ENCODE results near the gene SMYD3. TPM values are rescaled to one million over a fixed set of nuclear protein-coding genes. Genes with fewer than 3 reads are reported as not detected.

Gene SMYD3
- total and polyA plus RNA-seq, 9 of the 15 experiments (the other 6 are each of a cell fraction or from before 2014, with no cell fraction given) = 128 to 440 (median 197) TPM

DNA sequence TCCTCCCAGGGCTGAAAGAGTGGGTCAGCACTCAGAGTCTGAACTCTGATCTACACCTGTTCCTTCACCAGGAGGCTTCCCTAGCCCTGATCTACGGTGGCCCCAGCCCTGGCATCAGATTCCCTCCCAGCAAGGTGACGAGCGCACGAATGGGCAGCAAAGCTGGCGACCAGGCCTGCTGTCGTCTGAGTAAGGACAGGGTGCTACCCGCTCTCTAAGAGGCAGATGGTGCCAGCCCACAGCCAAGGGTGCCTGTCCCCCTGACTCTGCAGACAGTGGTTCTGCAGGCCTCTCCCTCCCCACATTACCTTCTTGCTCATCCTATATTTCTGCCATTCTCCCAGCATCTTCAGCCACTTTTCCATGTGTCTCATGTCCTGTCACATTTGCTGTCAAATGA is 10.3 kb upstream of the SMYD3 start (continued):
- TF ChIP-seq OTX1 (CRISPR knock-in tag; IDR thresholded peaks at IDR 0.05) (no peak), KHSRP (IDR thresholded peaks at IDR 0.05) (no peak), ZNF165 (CRISPR knock-in tag; IDR thresholded peaks at IDR 0.05; ENCODE audit: borderline replicate concordance) (no peak), ZFPM2 (CRISPR knock-in tag; IDR thresholded peaks at IDR 0.05) (no peak), FOXK2 (conservative IDR thresholded peaks at IDR 0.05 in 1 of 2, IDR thresholded peaks at IDR 0.05 in 1 of 2; ENCODE audit: low read depth in 2 of 2) (no peak), SNRNP70 (optimal IDR thresholded peaks at IDR 0.05; ENCODE audit: low read depth, low read length) (no peak), FOXA1 (IDR thresholded peaks at IDR 0.05; ENCODE audit: borderline replicate concordance) (no peak)
- TF ChIP-seq, protein P1, sequence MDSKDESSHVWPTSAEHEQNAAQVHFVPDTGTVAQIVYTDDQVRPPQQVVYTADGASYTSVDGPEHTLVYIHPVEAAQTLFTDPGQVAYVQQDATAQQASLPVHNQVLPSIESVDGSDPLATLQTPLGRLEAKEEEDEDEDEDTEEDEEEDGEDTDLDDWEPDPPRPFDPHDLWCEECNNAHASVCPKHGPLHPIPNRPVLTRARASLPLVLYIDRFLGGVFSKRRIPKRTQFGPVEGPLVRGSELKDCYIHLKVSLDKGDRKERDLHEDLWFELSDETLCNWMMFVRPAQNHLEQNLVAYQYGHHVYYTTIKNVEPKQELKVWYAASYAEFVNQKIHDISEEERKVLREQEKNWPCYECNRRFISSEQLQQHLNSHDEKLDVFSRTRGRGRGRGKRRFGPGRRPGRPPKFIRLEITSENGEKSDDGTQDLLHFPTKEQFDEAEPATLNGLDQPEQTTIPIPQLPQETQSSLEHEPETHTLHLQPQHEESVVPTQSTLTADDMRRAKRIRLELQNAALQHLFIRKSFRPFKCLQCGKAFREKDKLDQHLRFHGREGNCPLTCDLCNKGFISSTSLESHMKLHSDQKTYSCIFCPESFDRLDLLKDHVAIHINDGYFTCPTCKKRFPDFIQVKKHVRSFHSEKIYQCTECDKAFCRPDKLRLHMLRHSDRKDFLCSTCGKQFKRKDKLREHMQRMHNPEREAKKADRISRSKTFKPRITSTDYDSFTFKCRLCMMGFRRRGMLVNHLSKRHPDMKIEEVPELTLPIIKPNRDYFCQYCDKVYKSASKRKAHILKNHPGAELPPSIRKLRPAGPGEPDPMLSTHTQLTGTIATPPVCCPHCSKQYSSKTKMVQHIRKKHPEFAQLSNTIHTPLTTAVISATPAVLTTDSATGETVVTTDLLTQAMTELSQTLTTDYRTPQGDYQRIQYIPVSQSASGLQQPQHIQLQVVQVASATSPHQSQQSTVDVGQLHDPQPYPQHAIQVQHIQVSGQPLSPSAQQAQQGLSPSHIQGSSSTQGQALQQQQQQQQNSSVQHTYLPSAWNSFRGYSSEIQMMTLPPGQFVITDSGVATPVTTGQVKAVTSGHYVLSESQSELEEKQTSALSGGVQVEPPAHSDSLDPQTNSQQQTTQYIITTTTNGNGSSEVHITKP (IDR thresholded peaks at IDR 0.05; ENCODE audit: partially characterized antibody) = no peak

DNA sequence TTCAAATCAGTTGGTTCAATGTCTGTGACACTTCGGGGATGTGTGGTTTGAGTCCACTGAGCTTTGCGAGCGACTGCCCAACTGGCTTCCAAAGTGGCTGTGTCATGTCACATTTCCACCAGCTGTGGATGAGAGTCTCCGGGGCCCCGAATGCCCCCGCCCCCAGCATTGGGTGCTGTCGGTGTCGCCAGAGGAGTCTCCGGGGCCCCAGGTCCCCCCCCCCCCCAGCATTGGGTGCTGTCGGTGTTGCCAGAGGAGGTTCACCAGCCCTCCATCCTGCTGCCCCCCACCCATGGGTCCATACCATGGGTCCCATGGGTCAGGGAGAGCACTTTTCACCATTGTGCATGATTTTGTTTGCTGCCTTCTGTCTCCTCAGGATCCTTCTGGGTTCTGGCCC is 9.0 kb upstream of the SMYD3 start:
- Histone ChIP-seq H3K36me3 (ENCODE audit: control insufficient read depth, insufficient read depth, low read length) (no peaks in the 10 kb centered on the region), H3K9ac (ENCODE audit: insufficient read depth in 1 of 2, low read depth in 2 of 2, low read length in 2 of 2) (no peak overlapping the region), H4K20me1 (replicated peaks; ENCODE audit: control insufficient read depth, insufficient read depth, low read length) (no peaks in the 10 kb centered on the region), H3K27ac (ENCODE audit: extremely low read depth, low read depth, low read length) (no peak overlapping the region), H3K4me2 (ENCODE audit: insufficient read depth, low read length) (no peak overlapping the region), H3K79me2 (ENCODE audit: control insufficient read depth, insufficient read depth, low read length) (no peaks in the 10 kb centered on the region), H3K4me1 (replicated peaks in 1 of 2; ENCODE audit: control insufficient read depth in 2 of 2, insufficient read depth in 2 of 2, low read length in 2 of 2) (peaks cover 0 to 6% of the 10 kb centered on the region in 2 experiments; a peak in 2 of 5 replicates), H3K4me3 (no peak overlapping the region), H3K27me3 (ENCODE audit: control insufficient read depth in 2 of 2, insufficient read depth in 2 of 2, low read length in 2 of 2) (peaks cover 0 to 24% of the 10 kb centered on the region in 2 experiments; a peak in 2 of 5 replicates), H2AFZ (ENCODE audit: low read depth, low read length) (no peak overlapping the region), H3K9me1 (ENCODE audit: control insufficient read depth, insufficient read depth, low read length) (no peaks in the 10 kb centered on the region), H3K9me3 (replicated peaks; ENCODE audit: control insufficient read depth, insufficient read depth, low read depth, low read length) (peaks cover 30% of the 10 kb centered on the region)
- 9% methylated on average over 4 of the region's 10 CpGs for WGBS (ENCODE audit: insufficient coverage, low coverage, missing lambda C conversion rate)
- BruUV-seq (replicated peaks) = no TSS peak
- intact Hi-C loops (cut with micrococcal nuclease) (no loop called here), in situ Hi-C loops (cut with MboI) (no loop called here)
- DNase-seq (ENCODE audit: extremely low read depth in 1 of 4, low spot score in 3 of 4) (no peak), ATAC-seq (no peak), FAIRE-seq (no peak)
- ChIA-PET POLR2A (interaction anchor here (0.6 kb wide), 1 partner anchor 37 kb away, joined by 3 read pairs; no protein-coding TSS in a partner anchor), CTCF (ENCODE audit: low intra/inter-chr PET ratio) (no interaction called here)
- no peak for TF ChIP-seq RCOR1 (IDR thresholded peaks at IDR 0.05; ENCODE audit: borderline replicate concordance in 1 of 2, low read depth in 2 of 2, low read length in 2 of 2)

All from K562 (cell line).